Thyroid gland (tissue), 4 donors: ENCODE results near the gene KSR1. TPM values are rescaled to one million over a fixed set of nuclear protein-coding genes. Genes with fewer than 3 reads are reported as not detected.

Experiments
- DNase-seq, 2 donors: peaks; one replicate each; pipeline ENCODE4 v3.0.0-alpha.2; 2019
- H3K27ac ChIP-seq, 3 donors: fragments of 200-600 bp; sonication (generic); 1 replicate in 2 of 3; 2 replicates in 1 of 3; pipeline ENCODE4 v1.5.1; 2016 to 2019; ENCODE audit warnings: mild to moderate bottlenecking in 1 of 3, moderate library complexity in 1 of 3
- H3K27me3 ChIP-seq: fragments of 200-600 bp; sonication (generic); one replicate; pipeline ENCODE4 v1.5.1; 2019
- H3K36me3 ChIP-seq, 2 donors: fragments of 200-600 bp; sonication (generic); one replicate each; pipeline ENCODE4 v1.5.1; 2016 to 2019
- H3K4me1 ChIP-seq, 2 donors: fragments of 200-600 bp; sonication (generic); one replicate each; pipeline ENCODE4 v1.5.1; 2017 to 2019
- H3K4me3 ChIP-seq, 3 donors: fragments of 200-600 bp; sonication (generic); replicated peaks in 1 of 3; 1 replicate in 2 of 3; 2 replicates in 1 of 3; pipeline ENCODE4 v1.5.1; 2016; ENCODE audit warnings: mild to moderate bottlenecking in 1 of 3
- H3K9me3 ChIP-seq: fragments of 200-600 bp; sonication (generic); one replicate; pipeline ENCODE4 v1.5.1; 2017
- CTCF ChIP-seq, 6 experiments: fragments of 200-600 bp in 3 of 6; fragments of 450-650 bp in 3 of 6; sonication (generic) in 3 of 6; IDR thresholded peaks; one replicate each; pipeline ENCODE4 v1.5.1; 2016 to 2019; ENCODE audit warnings: antibody characterized with exemption in 6 of 6, mild to moderate bottlenecking in 2 of 6, inconsistent platforms in 1 of 6, moderate library complexity in 1 of 6
- POLR2A ChIP-seq, 2 donors: fragments of 450-650 bp; IDR thresholded peaks; one replicate each; pipeline ENCODE4 v1.6.1; 2017; ENCODE audit warnings: antibody characterized with exemption in 2 of 2, mild to moderate bottlenecking in 2 of 2, moderate library complexity in 1 of 2
- WGBS, 2 donors: methylation state at CpG; one replicate each; pipeline ENCODE4 v1.1.5; 2017; 5-methylcytosine and 5-hydroxymethylcytosine counted together
- intact Hi-C: fragments of 100-400 bp; cut with DNase I; formaldehyde crosslinking; loops from one replicate; pipeline ENCODE4 v1.15.1; 2023
- total RNA-seq, 4 donors: library from RNA; depleted of rRNA; stranded (reverse); fragments of >200 nt; gene quantifications; one replicate each; pipeline ENCODE4 v1.2.3, GENCODE V29; 2016

KSR1 gene
- total RNA-seq, 4 donors from 2014 or later = 35.9 to 75.5 (median 67.7) TPM

GRCh38 chr17:27543464-27543856 is 87.2 kb downstream of the KSR1 start:
- no peak for DNase-seq
- intact Hi-C loops = no loop called here
- H3K4me1 ChIP-seq = peaks cover 54 to 78% of the 10 kb centered on the region in 2 donors
- no peaks in the 10 kb centered on the region for H3K36me3 ChIP-seq
- H3K4me3 ChIP-seq = no peak overlapping the region
- H3K27ac ChIP-seq = peak overlapping the region in 2 of 3 donors; percentile 29 to 74
- WGBS, 2 donors = 82 to 85% methylated on average over 9 of the region's 9 CpGs
- no peaks in the 10 kb centered on the region for H3K9me3 ChIP-seq
- TF ChIP-seq POLR2A (IDR thresholded peaks at IDR 0.05) = no peak
- TF ChIP-seq CTCF (IDR thresholded peaks at IDR 0.05) = no peak
- H3K27me3 ChIP-seq = no peaks in the 10 kb centered on the region

- TF ChIP-seq CTCF (IDR thresholded peaks at IDR 0.05) (no peak), POLR2A (IDR thresholded peaks at IDR 0.05) (no peak)
- H3K9me3 ChIP-seq = no peaks in the 10 kb centered on the region
- H3K36me3 ChIP-seq = no peaks in the 10 kb centered on the region
- peak overlapping the region in 1 of 3 donors; percentile 23 for H3K27ac ChIP-seq
- 95 to 96% methylated on average over 9 of the region's 9 CpGs for WGBS, 2 donors
- intact Hi-C loops = no loop called here
- H3K4me1 ChIP-seq = peaks cover 54 to 74% of the 10 kb centered on the region in 2 donors
- no peak for DNase-seq
- H3K27me3 ChIP-seq = no peaks in the 10 kb centered on the region
- no peak overlapping the region for H3K4me3 ChIP-seq
These were observed 87.7 kb downstream of the KSR1 start for GRCh38 chr17:27543958-27544349.

GRCh38 chr17:27544350-27545131 is 88.3 kb downstream of the KSR1 start:
- no peak for DNase-seq
- Histone ChIP-seq H3K4me1 (peaks cover 55 to 74% of the 10 kb centered on the region in 2 donors), H3K27ac (peak overlapping the region in 1 of 3 donors; percentile 39), H3K4me3 (no peak overlapping the region), H3K36me3 (no peaks in the 10 kb centered on the region), H3K9me3 (no peaks in the 10 kb centered on the region), H3K27me3 (no peaks in the 10 kb centered on the region)
- TF ChIP-seq POLR2A (IDR thresholded peaks at IDR 0.05) = no peak
- no peak for TF ChIP-seq CTCF (IDR thresholded peaks at IDR 0.05)
- intact Hi-C loops = no loop called here
- 93 to 97% methylated on average over 9 to 10 of the region's 10 CpGs for WGBS, 2 donors

GRCh38 chr17:27545562-27546229 is 89.4 kb downstream of the KSR1 start:
- Histone ChIP-seq H3K4me3 (no peak overlapping the region), H3K36me3 (no peaks in the 10 kb centered on the region), H3K27ac (peak overlapping the region in 2 of 3 donors; percentile 33 to 39), H3K27me3 (no peaks in the 10 kb centered on the region), H3K9me3 (no peaks in the 10 kb centered on the region), H3K4me1 (peaks cover 49 to 70% of the 10 kb centered on the region in 2 donors)
- WGBS, 2 donors = 79 to 89% methylated on average over 8 of the region's 8 CpGs
- intact Hi-C loops = no loop called here
- TF ChIP-seq CTCF (IDR thresholded peaks at IDR 0.05) = no peak
- no peak for DNase-seq
